ENCODE measurements around the gene MBD1.
"Not testable (repeated sequence)": the region's sequence is repeated elsewhere in the genome, so short reads cannot be mapped to it uniquely, and the experiment has no call there.

Gene MBD1

GRCh38 chr18:50281295-50281971, at the start of gene MBD1:
Gene MBD1, minus strand, starts transcription at chr18:50281523. Its CDS starts 1,531 bp downstream, at chr18:50279992.
- peak; percentile 96 for DNase-seq

GRCh38 chr18:50330176-50330575, 48.9 kb upstream of the MBD1 start:
- DNase-seq: no peak

- DNase-seq: no peak
Observed at GRCh38 chr18:50327983-50328382, 46.7 kb upstream of the MBD1 start.

GRCh38 chr18:50320719-50321118, 39.4 kb upstream of the MBD1 start:
- no peak for DNase-seq

GRCh38 chr18:50315100-50315871, 34.0 kb upstream of the MBD1 start:
- no peak for DNase-seq

GRCh38 chr18:50313873-50314460, 32.6 kb upstream of the MBD1 start:
- no peak for DNase-seq

GRCh38 chr18:50313031-50313607, 31.8 kb upstream of the MBD1 start:
- DNase-seq: no peak

- DNase-seq: no peak
Observed at GRCh38 chr18:50312296-50313030, 31.1 kb upstream of the MBD1 start.

GRCh38 chr18:50311650-50312049, 30.3 kb upstream of the MBD1 start:
- no peak for DNase-seq

GRCh38 chr18:50310080-50310479, 28.8 kb upstream of the MBD1 start:
- DNase-seq: no peak

- not testable (repeated sequence) for DNase-seq
Observed at GRCh38 chr18:50308851-50309250, 27.5 kb upstream of the MBD1 start.

GRCh38 chr18:50307738-50308470, 26.6 kb upstream of the MBD1 start:
- peak; percentile 75 for DNase-seq

- no peak for DNase-seq
Observed at GRCh38 chr18:50307400-50307737, 26.0 kb upstream of the MBD1 start.

- no peak for DNase-seq
Observed at GRCh38 chr18:50306944-50307343, 25.6 kb upstream of the MBD1 start.

GRCh38 chr18:50301074-50301473, 19.8 kb upstream of the MBD1 start:
- DNase-seq: no peak

- no peak for DNase-seq
Observed at GRCh38 chr18:50299626-50300388, 18.5 kb upstream of the MBD1 start.

GRCh38 chr18:50298443-50299284, 17.3 kb upstream of the MBD1 start:
- DNase-seq: no peak

GRCh38 chr18:50297621-50298442, 16.5 kb upstream of the MBD1 start:
- peak; percentile 39 for DNase-seq

- no peak for DNase-seq
Observed at GRCh38 chr18:50293039-50293438, 11.7 kb upstream of the MBD1 start.

GRCh38 chr18:50289108-50289443, 7.8 kb upstream of the MBD1 start:
- no peak for DNase-seq
